ENCODE data around the gene PHLDA2. TPM values are rescaled to one million over a fixed set of nuclear protein-coding genes. Genes with fewer than 3 reads are reported as not detected.

Gene PHLDA2
- total RNA-seq, 1 donor from 2014 or later, result not detected

DNA sequence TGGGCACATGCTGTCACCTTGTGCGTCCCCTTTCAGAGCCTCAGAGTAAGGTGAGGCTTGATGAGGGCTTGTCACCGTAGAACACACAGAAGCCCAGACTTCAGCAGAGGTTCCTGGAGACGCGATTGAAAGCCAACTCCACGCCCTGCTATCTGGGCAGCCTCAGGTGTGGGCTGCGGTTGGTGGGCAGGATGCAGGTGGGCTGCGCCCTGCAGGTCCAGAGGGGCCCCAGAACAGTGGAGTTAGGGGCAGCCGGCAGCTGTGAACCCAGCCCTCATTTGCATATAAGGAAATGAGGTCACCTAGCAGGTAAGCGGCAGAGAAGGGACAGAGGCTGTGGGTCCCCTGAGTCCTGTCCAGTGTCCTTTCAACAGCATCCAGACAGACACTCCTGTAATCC lies 15.4 kb downstream of the PHLDA2 start:
- H3K4me3 ChIP-seq, result no peak overlapping the region
- H3K9me3 ChIP-seq, result no peaks in the 10 kb centered on the region
- H3K36me3 ChIP-seq, result no peaks in the 10 kb centered on the region
- H3K27me3 ChIP-seq, result no peaks in the 10 kb centered on the region
- peaks cover 0 to 7% of the 10 kb centered on the region in 2 donors for H3K4me1 ChIP-seq
- DNase-seq (ENCODE audit: low spot score in 2 of 2), result no peak
- no peak for TF ChIP-seq CTCF (IDR thresholded peaks at IDR 0.05)
- no peak overlapping the region for H3K27ac ChIP-seq
- intact Hi-C loops (cut with DNase I), result no loop called here

DNA sequence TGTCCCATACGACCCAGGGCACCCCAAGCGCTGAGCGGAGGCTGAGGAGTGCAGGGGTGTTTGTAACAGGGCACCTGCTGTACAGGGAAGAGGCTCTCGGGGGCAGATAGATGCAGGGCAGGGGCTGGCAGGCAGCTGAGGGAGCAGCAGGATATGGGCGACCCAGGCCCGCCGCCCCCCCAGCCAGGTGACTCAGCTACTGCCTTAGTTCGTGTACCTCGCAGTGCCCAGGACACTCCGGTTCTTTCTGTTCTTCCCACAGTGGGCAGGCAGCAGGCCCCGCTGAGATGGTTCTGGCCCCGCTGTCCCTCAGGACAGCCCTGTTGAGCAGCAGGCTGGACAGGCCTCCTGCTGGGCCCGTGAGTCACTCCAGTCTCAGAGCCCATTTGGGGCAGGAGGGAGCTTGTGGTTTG lies 16.2 kb downstream of the PHLDA2 start:
- no peaks in the 10 kb centered on the region for H3K36me3 ChIP-seq
- DNase-seq (ENCODE audit: low spot score in 2 of 2), result no peak
- H3K4me3 ChIP-seq, result no peak overlapping the region
- no peaks in the 10 kb centered on the region for H3K27me3 ChIP-seq
- intact Hi-C loops (cut with DNase I), result no loop called here
- H3K4me1 ChIP-seq, result peaks cover 0 to 7% of the 10 kb centered on the region in 2 donors
- H3K9me3 ChIP-seq, result no peaks in the 10 kb centered on the region
- H3K27ac ChIP-seq, result no peak overlapping the region
- no peak for TF ChIP-seq CTCF (IDR thresholded peaks at IDR 0.05)

DNA sequence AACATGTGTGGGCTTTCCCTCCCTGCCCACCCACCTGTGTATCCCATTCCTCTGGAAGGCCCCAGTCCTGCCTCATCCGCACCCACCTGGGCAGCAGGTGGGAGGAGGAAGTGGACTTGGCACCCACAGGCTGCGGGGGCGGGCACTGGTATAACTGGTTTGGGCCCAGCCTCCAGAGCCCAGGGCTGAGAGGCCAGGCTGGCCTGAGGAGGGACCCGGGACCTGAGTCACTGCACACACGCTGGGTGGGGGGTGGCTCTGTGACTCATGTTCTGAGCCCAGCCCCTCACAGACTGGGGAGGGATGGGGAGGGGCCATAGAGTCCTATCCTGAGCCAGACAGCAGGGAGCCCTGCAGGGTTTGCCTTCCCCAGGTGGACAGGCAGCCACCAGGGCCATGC lies 16.7 kb downstream of the PHLDA2 start:
- Histone ChIP-seq H3K4me1 (peaks cover 0 to 7% of the 10 kb centered on the region in 2 donors), H3K36me3 (no peaks in the 10 kb centered on the region), H3K27me3 (no peaks in the 10 kb centered on the region), H3K4me3 (no peak overlapping the region), H3K9me3 (no peaks in the 10 kb centered on the region), H3K27ac (no peak overlapping the region)
- intact Hi-C loops (cut with DNase I), result no loop called here
- no peak for TF ChIP-seq CTCF (IDR thresholded peaks at IDR 0.05)
- peak in 1 of 2 donors; percentile 71 for DNase-seq (ENCODE audit: low spot score in 2 of 2)

- TF ChIP-seq CTCF (IDR thresholded peaks at IDR 0.05), result no peak
- no peak for DNase-seq (ENCODE audit: low spot score in 2 of 2)
- H3K4me1 ChIP-seq, result peaks cover 0 to 7% of the 10 kb centered on the region in 2 donors
- H3K9me3 ChIP-seq, result no peaks in the 10 kb centered on the region
- no peak overlapping the region for H3K4me3 ChIP-seq
- H3K27ac ChIP-seq, result no peak overlapping the region
- H3K36me3 ChIP-seq, result no peaks in the 10 kb centered on the region
- no peaks in the 10 kb centered on the region for H3K27me3 ChIP-seq
- intact Hi-C loops (cut with DNase I), result no loop called here
These were observed 17.3 kb downstream of the PHLDA2 start for GRCh38 chr11:2911785-2912391.

- Histone ChIP-seq H3K27me3 (no peaks in the 10 kb centered on the region), H3K36me3 (no peaks in the 10 kb centered on the region), H3K4me1 (peaks cover 0 to 7% of the 10 kb centered on the region in 2 donors), H3K4me3 (no peak overlapping the region), H3K27ac (no peak overlapping the region), H3K9me3 (no peaks in the 10 kb centered on the region)
- DNase-seq (ENCODE audit: low spot score in 2 of 2), result no peak
- TF ChIP-seq CTCF (IDR thresholded peaks at IDR 0.05), result no peak
- intact Hi-C loops (cut with DNase I), result no loop called here
These were observed 18.0 kb downstream of the PHLDA2 start for GRCh38 chr11:2911088-2911784.
